ENCODE results near the gene JMJD1C.
"Not testable (repeated sequence)": the region's sequence is repeated elsewhere in the genome, so short reads cannot be mapped to it uniquely, and the experiment has no call there.

Gene JMJD1C

GRCh38 chr10:63465293-63466143 lies at the start of gene JMJD1C:
TSS of gene JMJD1C (minus strand) at chr10:63465977. CDS start at chr10:63465662, 315 bp downstream.
- CTCF ChIA-PET = interaction anchor here (1.0 to 1.5 kb wide), 3 partner anchors 16 to 248 kb away, joined by 3 to 5 read pairs (median 4); no protein-coding TSS in a partner anchor
- Mint-ChIP-seq H3K4me1 (peaks cover 21% of the 10 kb centered on the region), H3K4me3 (peak within 1 kb of the TSS; percentile 92), H3K9me3 (no peaks in the 10 kb centered on the region), H3K27ac (peak within 1 kb of the TSS; percentile 72), H3K36me3 (no peaks in the 10 kb centered on the region), H3K27me3 (peaks cover 27% of the 10 kb centered on the region)
- peak; percentile 71 for DNase-seq

- peak overlapping the region; percentile 24 for H3K27ac Mint-ChIP-seq
- H3K27me3 Mint-ChIP-seq = no peaks in the 10 kb centered on the region
- H3K4me1 Mint-ChIP-seq = peaks cover 63% of the 10 kb centered on the region
- CTCF ChIA-PET = interaction anchor here (0.8 kb wide), 1 partner anchor 299 kb away, joined by 3 read pairs; no protein-coding TSS in a partner anchor
- peaks cover 31% of the 10 kb centered on the region for H3K36me3 Mint-ChIP-seq
- DNase-seq = peak; percentile 32
- H3K4me3 Mint-ChIP-seq = peak overlapping the region; percentile 20
- peaks cover 12% of the 10 kb centered on the region for H3K9me3 Mint-ChIP-seq
Measured at GRCh38 chr10:63515002-63515763, 49.4 kb upstream of the JMJD1C start.

- Mint-ChIP-seq H3K9me3 (no peaks in the 10 kb centered on the region), H3K4me1 (no peaks in the 10 kb centered on the region), H3K27ac (no peak overlapping the region), H3K4me3 (no peak overlapping the region), H3K36me3 (peaks cover 5% of the 10 kb centered on the region), H3K27me3 (no peaks in the 10 kb centered on the region)
- CTCF ChIA-PET = no interaction called here
- DNase-seq = no peak
Measured at GRCh38 chr10:63506554-63506953, 40.8 kb upstream of the JMJD1C start.

GRCh38 chr10:63505562-63505961 lies 39.8 kb upstream of the JMJD1C start:
- H3K9me3 Mint-ChIP-seq = no peaks in the 10 kb centered on the region
- H3K27me3 Mint-ChIP-seq = no peaks in the 10 kb centered on the region
- H3K4me3 Mint-ChIP-seq = no peak overlapping the region
- H3K27ac Mint-ChIP-seq = no peak overlapping the region
- CTCF ChIA-PET = no interaction called here
- H3K36me3 Mint-ChIP-seq = peaks cover 5% of the 10 kb centered on the region
- no peak for DNase-seq
- no peaks in the 10 kb centered on the region for H3K4me1 Mint-ChIP-seq

GRCh38 chr10:63504145-63504881 lies 38.5 kb upstream of the JMJD1C start:
- H3K4me3 Mint-ChIP-seq = no peak overlapping the region
- DNase-seq = no peak
- no peaks in the 10 kb centered on the region for H3K9me3 Mint-ChIP-seq
- H3K36me3 Mint-ChIP-seq = peaks cover 7% of the 10 kb centered on the region
- CTCF ChIA-PET = no interaction called here
- no peak overlapping the region for H3K27ac Mint-ChIP-seq
- H3K4me1 Mint-ChIP-seq = no peaks in the 10 kb centered on the region
- H3K27me3 Mint-ChIP-seq = no peaks in the 10 kb centered on the region

- peaks cover 8% of the 10 kb centered on the region for H3K36me3 Mint-ChIP-seq
- CTCF ChIA-PET = no interaction called here
- no peak overlapping the region for H3K27ac Mint-ChIP-seq
- H3K27me3 Mint-ChIP-seq = no peaks in the 10 kb centered on the region
- no peaks in the 10 kb centered on the region for H3K4me1 Mint-ChIP-seq
- H3K4me3 Mint-ChIP-seq = no peak overlapping the region
- H3K9me3 Mint-ChIP-seq = no peaks in the 10 kb centered on the region
- DNase-seq = no peak
Measured at GRCh38 chr10:63503395-63503794, 37.6 kb upstream of the JMJD1C start.

- DNase-seq = no peak
- Mint-ChIP-seq H3K4me3 (no peak overlapping the region), H3K27me3 (no peaks in the 10 kb centered on the region), H3K4me1 (no peaks in the 10 kb centered on the region), H3K27ac (no peak overlapping the region), H3K9me3 (no peaks in the 10 kb centered on the region), H3K36me3 (peaks cover 5% of the 10 kb centered on the region)
- CTCF ChIA-PET = no interaction called here
Measured at GRCh38 chr10:63502832-63503231, 37.1 kb upstream of the JMJD1C start.

- Mint-ChIP-seq H3K4me1 (no peaks in the 10 kb centered on the region), H3K36me3 (peaks cover 5% of the 10 kb centered on the region), H3K4me3 (no peak overlapping the region), H3K9me3 (no peaks in the 10 kb centered on the region), H3K27ac (no peak overlapping the region), H3K27me3 (no peaks in the 10 kb centered on the region)
- CTCF ChIA-PET = interaction anchor here (0.6 kb wide), 1 partner anchor 46 kb away, joined by 3 read pairs; no protein-coding TSS in a partner anchor
- DNase-seq = no peak
Measured at GRCh38 chr10:63501954-63502353, 36.2 kb upstream of the JMJD1C start.

- not testable (repeated sequence) for H3K36me3 Mint-ChIP-seq, H3K27me3 Mint-ChIP-seq, H3K4me3 Mint-ChIP-seq, DNase-seq, H3K4me1 Mint-ChIP-seq, H3K9me3 Mint-ChIP-seq, H3K27ac Mint-ChIP-seq
- CTCF ChIA-PET = interaction anchor here (1.0 kb wide), 1 partner anchor 25 kb away, joined by 3 read pairs; no protein-coding TSS in a partner anchor
Measured at GRCh38 chr10:63500551-63500950, 34.8 kb upstream of the JMJD1C start.

- no peak overlapping the region for H3K27ac Mint-ChIP-seq
- CTCF ChIA-PET = no interaction called here
- DNase-seq = no peak
- H3K4me1 Mint-ChIP-seq = no peaks in the 10 kb centered on the region
- H3K9me3 Mint-ChIP-seq = no peaks in the 10 kb centered on the region
- H3K4me3 Mint-ChIP-seq = no peak overlapping the region
- H3K27me3 Mint-ChIP-seq = no peaks in the 10 kb centered on the region
- peaks cover 6% of the 10 kb centered on the region for H3K36me3 Mint-ChIP-seq
Measured at GRCh38 chr10:63498665-63499064, 32.9 kb upstream of the JMJD1C start.

GRCh38 chr10:63497321-63497720 lies 31.5 kb upstream of the JMJD1C start:
- CTCF ChIA-PET = no interaction called here
- Mint-ChIP-seq H3K36me3 (peaks cover 6% of the 10 kb centered on the region), H3K9me3 (no peaks in the 10 kb centered on the region), H3K27ac (no peak overlapping the region), H3K4me3 (no peak overlapping the region), H3K4me1 (no peaks in the 10 kb centered on the region), H3K27me3 (no peaks in the 10 kb centered on the region)
- DNase-seq = no peak

GRCh38 chr10:63496561-63496960 lies 30.8 kb upstream of the JMJD1C start:
- H3K36me3 Mint-ChIP-seq = peaks cover 6% of the 10 kb centered on the region
- H3K4me1 Mint-ChIP-seq = no peaks in the 10 kb centered on the region
- H3K27ac Mint-ChIP-seq = no peak overlapping the region
- DNase-seq = no peak
- no peaks in the 10 kb centered on the region for H3K9me3 Mint-ChIP-seq
- CTCF ChIA-PET = no interaction called here
- H3K27me3 Mint-ChIP-seq = no peaks in the 10 kb centered on the region
- no peak overlapping the region for H3K4me3 Mint-ChIP-seq

- Mint-ChIP-seq H3K9me3 (no peaks in the 10 kb centered on the region), H3K4me1 (no peaks in the 10 kb centered on the region), H3K4me3 (no peak overlapping the region), H3K27me3 (no peaks in the 10 kb centered on the region), H3K36me3 (peaks cover 3% of the 10 kb centered on the region), H3K27ac (no peak overlapping the region)
- no peak for DNase-seq
- CTCF ChIA-PET = interaction anchor here (0.5 kb wide), 1 partner anchor 1406 kb away, joined by 4 read pairs; no protein-coding TSS in a partner anchor
Measured at GRCh38 chr10:63494951-63495350, 29.2 kb upstream of the JMJD1C start.

GRCh38 chr10:63493004-63493403 lies 27.2 kb upstream of the JMJD1C start:
- no peaks in the 10 kb centered on the region for H3K4me1 Mint-ChIP-seq
- peaks cover 2% of the 10 kb centered on the region for H3K36me3 Mint-ChIP-seq
- DNase-seq = no peak
- H3K9me3 Mint-ChIP-seq = no peaks in the 10 kb centered on the region
- no peak overlapping the region for H3K4me3 Mint-ChIP-seq
- CTCF ChIA-PET = no interaction called here
- H3K27ac Mint-ChIP-seq = no peak overlapping the region
- no peaks in the 10 kb centered on the region for H3K27me3 Mint-ChIP-seq
